ENCODE results near the gene MAGEB3.

Gene MAGEB3

GRCh38 chrX:30282527-30282926, 52.1 kb downstream of the MAGEB3 start:
- DNase-seq, result no peak

GRCh38 chrX:30283456-30284200, 53.2 kb downstream of the MAGEB3 start:
- no peak for DNase-seq

All from NCI-H524 (cell line).